Colonic mucosa (tissue), 4 donors: ENCODE measurements around the gene QRFP. TPM values are rescaled to one million over a fixed set of nuclear protein-coding genes. Genes with fewer than 3 reads are reported as not detected.

Experiments used
- DNase-seq: peaks from one replicate; pipeline ENCODE4 v3.0.0-alpha.2; 2020
- H3K27ac ChIP-seq: fragments of 200-600 bp; one replicate; pipeline ENCODE4 v1.8.0; 2021
- H3K27me3 ChIP-seq: fragments of 200-600 bp; one replicate; pipeline ENCODE4 v1.8.0; 2021
- H3K36me3 ChIP-seq: fragments of 200-600 bp; one replicate; pipeline ENCODE4 v1.8.0; 2021
- H3K4me1 ChIP-seq: fragments of 200-600 bp; one replicate; pipeline ENCODE4 v1.8.0; 2021; ENCODE audit warnings: mild to moderate bottlenecking
- H3K4me3 ChIP-seq: fragments of 200-600 bp; one replicate; pipeline ENCODE4 v1.8.0; 2021
- H3K9ac ChIP-seq, 2 donors: one replicate each; pipeline ENCODE4 v1.7.0; 2013; ENCODE audit warnings: control low read depth in 2 of 2, low read depth in 2 of 2, low read length in 2 of 2
- H3K9me3 ChIP-seq: fragments of 200-600 bp; one replicate; pipeline ENCODE4 v1.8.0; 2021
- intact Hi-C: fragments of 100-400 bp; cut with DNase I; formaldehyde crosslinking; loops from one replicate; pipeline ENCODE4 v1.14.1; 2022
- total RNA-seq, 2 donors: library from RNA; stranded (reverse); fragmentation: NEBNext Ultra II Directional in 1 of 2; extraction: Animal tissue kit (Norgen Biotek cat#: 25700) in 1 of 2; gene quantifications; one replicate each; pipeline ENCODE4 v1.2.1, GENCODE V29; 2021
- TF ChIP-seq, protein P1 (sequence below): fragments of 200-600 bp; IDR thresholded peaks from one replicate; pipeline ENCODE4 v1.8.0; 2022; ENCODE audit warnings: antibody characterized with exemption, mild to moderate bottlenecking
- donor health status: healthy.
- donor health status: DM: no; HTN: no; CAD: no.
- donor health status: DM: no; HTN: no; CAD: no.

Gene QRFP
- total RNA-seq, 2 donors from 2014 or later: 0.77 TPM; not detected in 1

DNA sequence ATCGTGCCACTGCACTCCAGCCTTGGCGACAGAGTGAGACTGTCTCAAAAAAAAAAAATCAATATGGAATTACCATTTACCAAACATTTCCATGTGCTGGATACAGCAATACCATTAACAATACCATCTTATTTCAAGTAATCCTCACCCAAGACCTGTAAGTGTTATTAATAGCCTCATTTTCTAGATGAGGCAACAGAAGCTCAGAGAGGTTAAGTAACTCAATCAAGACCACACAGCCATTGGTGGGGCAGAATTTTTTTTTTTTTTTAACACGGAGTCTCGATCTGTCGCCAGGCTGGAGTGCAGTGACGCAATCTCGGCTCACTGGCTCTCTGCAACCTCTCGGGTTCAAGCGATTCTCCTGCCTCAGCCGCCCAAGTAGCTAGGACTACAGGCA is 46.1 kb upstream of the QRFP start:
- no peak overlapping the region for H3K27ac ChIP-seq
- H3K4me3 ChIP-seq: no peak overlapping the region
- no peak for DNase-seq
- H3K4me1 ChIP-seq: peaks cover 7% of the 10 kb centered on the region
- H3K36me3 ChIP-seq: no peaks in the 10 kb centered on the region
- H3K9ac ChIP-seq: no peak overlapping the region
- peaks cover 31% of the 10 kb centered on the region for H3K27me3 ChIP-seq
- H3K9me3 ChIP-seq: no peaks in the 10 kb centered on the region
- TF ChIP-seq, protein P1, sequence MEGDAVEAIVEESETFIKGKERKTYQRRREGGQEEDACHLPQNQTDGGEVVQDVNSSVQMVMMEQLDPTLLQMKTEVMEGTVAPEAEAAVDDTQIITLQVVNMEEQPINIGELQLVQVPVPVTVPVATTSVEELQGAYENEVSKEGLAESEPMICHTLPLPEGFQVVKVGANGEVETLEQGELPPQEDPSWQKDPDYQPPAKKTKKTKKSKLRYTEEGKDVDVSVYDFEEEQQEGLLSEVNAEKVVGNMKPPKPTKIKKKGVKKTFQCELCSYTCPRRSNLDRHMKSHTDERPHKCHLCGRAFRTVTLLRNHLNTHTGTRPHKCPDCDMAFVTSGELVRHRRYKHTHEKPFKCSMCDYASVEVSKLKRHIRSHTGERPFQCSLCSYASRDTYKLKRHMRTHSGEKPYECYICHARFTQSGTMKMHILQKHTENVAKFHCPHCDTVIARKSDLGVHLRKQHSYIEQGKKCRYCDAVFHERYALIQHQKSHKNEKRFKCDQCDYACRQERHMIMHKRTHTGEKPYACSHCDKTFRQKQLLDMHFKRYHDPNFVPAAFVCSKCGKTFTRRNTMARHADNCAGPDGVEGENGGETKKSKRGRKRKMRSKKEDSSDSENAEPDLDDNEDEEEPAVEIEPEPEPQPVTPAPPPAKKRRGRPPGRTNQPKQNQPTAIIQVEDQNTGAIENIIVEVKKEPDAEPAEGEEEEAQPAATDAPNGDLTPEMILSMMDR: no peak
- intact Hi-C loops: loop anchor here (5.0 kb wide), 4 partner anchors 50 to 240 kb away; no protein-coding TSS in a partner anchor

DNA sequence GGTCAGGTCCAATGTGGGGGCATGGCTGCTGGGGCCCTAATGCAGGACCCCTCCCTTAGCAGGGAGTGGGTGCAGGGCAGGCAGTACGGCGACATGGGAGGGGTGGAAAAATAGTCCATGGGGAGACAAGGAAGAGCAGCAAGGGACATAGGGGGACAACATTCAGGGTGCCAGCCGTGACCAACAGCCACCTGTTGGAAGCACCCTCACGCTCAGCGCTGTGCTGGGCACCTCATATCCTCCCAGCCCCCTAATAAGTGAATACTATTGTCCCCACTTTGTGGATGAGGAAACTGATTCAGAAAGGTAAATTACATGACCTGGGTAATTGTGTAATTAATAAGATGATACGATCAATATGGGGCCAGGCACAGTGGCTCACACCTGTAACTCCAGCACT is 45.5 kb upstream of the QRFP start:
- Histone ChIP-seq H3K4me3 (no peak overlapping the region), H3K36me3 (no peaks in the 10 kb centered on the region), H3K9ac (no peak overlapping the region), H3K27ac (no peak overlapping the region), H3K9me3 (no peaks in the 10 kb centered on the region), H3K4me1 (peaks cover 4% of the 10 kb centered on the region), H3K27me3 (peaks cover 34% of the 10 kb centered on the region)
- TF ChIP-seq, protein P1: no peak
- intact Hi-C loops: loop anchor here (5.0 kb wide), 4 partner anchors 50 to 240 kb away; no protein-coding TSS in a partner anchor
- DNase-seq: no peak

DNA sequence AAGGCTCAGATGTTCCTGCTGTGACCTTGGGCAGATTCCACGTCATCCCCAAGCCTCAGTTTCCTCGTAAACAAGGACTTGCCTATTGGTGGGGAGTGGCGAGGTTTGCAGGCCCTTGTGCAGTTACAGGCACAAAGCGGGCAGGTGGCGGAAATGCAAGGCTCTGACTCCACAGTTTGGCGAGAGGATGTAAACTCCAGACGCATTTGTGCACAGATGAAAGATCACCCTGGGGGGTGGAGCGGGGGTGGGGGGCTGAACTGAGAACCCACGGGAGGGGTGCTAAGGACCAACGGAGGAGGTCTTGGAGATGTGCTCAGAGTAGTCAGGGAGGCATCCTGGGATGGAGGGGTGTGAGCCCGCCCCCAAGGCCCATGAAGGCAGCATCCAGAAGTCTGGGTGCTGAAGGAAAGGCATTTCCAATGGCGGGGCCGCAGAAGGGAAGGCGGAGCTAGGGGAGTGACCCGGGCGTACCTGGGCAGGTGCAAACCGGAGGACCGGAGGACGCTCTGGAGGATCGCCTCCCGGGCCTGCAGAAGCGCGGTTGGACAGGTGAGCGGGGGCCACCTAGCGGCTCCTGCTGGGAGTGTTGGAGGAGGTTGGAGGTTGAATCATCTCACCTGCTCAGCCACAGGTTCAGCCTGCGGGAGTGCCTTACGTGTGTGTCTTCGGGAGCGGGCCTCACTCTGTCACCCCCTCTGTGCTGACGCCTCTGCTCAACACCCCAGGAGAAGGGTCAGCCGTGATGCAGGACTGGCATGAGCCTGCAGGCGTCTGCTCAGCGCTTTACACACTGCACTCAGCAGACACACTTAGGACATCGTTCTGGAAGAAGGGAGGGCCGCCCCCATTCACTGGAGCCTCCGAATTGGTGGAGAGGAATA is 44.3 kb upstream of the QRFP start:
- TF ChIP-seq, protein P1: peak; percentile 87
- peaks cover 4% of the 10 kb centered on the region for H3K4me1 ChIP-seq
- no peak overlapping the region for H3K27ac ChIP-seq
- H3K9ac ChIP-seq: peak overlapping the region in 1 of 2 donors; percentile 46
- H3K27me3 ChIP-seq: peaks cover 34% of the 10 kb centered on the region
- intact Hi-C loops: loop anchor here (5.0 kb wide), 4 partner anchors 49 to 239 kb away; no protein-coding TSS in a partner anchor
- H3K36me3 ChIP-seq: no peaks in the 10 kb centered on the region
- no peaks in the 10 kb centered on the region for H3K9me3 ChIP-seq
- H3K4me3 ChIP-seq: no peak overlapping the region
- DNase-seq: peak; percentile 96

DNA sequence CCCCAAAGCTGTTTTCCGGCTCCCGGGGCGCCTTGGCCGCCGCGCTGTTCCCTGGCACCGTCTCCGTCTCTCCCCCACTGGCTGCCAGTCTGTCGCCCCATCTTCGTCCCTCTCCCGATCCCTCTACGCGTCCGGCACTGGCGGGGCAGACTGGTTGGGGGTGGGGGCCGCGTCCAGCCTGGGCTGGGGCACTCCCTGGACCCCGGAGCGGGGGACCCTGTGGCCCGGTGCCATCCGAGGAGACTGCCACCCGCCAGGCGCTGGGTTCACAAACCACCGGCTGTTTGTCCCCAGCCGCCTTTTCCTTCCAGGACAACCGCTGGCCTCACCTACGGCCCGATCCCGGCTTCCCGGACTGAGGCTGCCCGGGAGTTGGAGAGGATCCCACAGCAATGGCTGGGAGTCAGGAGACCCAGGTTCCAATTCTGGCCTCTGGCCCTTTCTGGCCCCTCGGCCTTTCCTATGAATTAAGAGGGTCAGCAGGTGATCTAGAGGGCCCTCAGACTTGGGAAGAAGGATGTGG is 43.5 kb upstream of the QRFP start:
- Histone ChIP-seq H3K36me3 (no peaks in the 10 kb centered on the region), H3K4me3 (peak overlapping the region; percentile 63), H3K27me3 (peaks cover 34% of the 10 kb centered on the region), H3K9ac (peak overlapping the region in 1 of 2 donors; percentile 46), H3K4me1 (peaks cover 4% of the 10 kb centered on the region), H3K9me3 (no peaks in the 10 kb centered on the region), H3K27ac (no peak overlapping the region)
- DNase-seq: peak; percentile 41
- intact Hi-C loops: loop anchor here (5.0 kb wide), 4 partner anchors 48 to 238 kb away; no protein-coding TSS in a partner anchor
- TF ChIP-seq, protein P1: no peak

DNA sequence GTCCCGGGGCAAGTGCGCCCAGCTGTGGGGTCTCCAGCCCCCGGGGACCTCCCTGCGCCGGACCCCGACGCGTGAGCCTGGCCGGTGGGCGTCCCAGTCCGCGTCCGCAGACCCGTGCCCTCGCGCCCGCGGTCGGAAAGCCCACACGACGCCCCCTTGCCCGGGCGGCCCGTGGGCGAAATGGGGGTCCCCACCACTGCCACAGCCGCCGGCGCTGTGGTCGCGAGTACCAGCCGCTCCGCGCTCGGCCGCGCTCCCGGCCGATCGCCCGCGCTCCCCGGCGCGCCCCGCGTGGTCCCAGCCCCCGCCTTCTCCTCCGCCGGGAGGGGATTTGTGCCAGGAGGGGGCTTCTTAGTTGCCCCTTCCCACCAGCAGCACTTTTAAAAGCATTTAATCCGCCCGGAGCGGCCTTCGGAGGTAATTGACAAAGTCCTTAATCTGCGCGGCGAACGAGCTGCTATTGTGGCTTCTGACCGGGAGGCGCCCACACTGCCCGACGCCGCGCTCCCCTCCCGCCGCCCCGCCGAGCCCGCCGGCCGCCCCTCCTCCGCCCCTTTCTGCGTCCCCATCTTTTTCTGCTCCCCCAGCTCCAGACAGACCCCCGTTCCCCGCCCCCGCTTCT is 42.9 kb upstream of the QRFP start:
- peak; percentile 39 for DNase-seq
- peak overlapping the region; percentile 19 to 62 for H3K9ac ChIP-seq
- TF ChIP-seq, protein P1: no peak
- no peaks in the 10 kb centered on the region for H3K9me3 ChIP-seq
- peak overlapping the region; percentile 9 for H3K27ac ChIP-seq
- no peaks in the 10 kb centered on the region for H3K36me3 ChIP-seq
- H3K4me1 ChIP-seq: peaks cover 4% of the 10 kb centered on the region
- peaks cover 34% of the 10 kb centered on the region for H3K27me3 ChIP-seq
- intact Hi-C loops: loop anchor here (5.0 kb wide), 4 partner anchors 47 to 237 kb away; no protein-coding TSS in a partner anchor
- peak overlapping the region; percentile 63 for H3K4me3 ChIP-seq
